EH (cell line): ENCODE data around the gene SEH1L.
"Not testable (repeated sequence)": the region's sequence is repeated elsewhere in the genome, so short reads cannot be mapped to it uniquely, and the experiment has no call there.

Source experiments
- DNase-seq: peaks from one replicate; pipeline ENCODE4 v3.0.0-alpha.2; 2015; ENCODE audit warnings: low read depth

Gene SEH1L, protein sequence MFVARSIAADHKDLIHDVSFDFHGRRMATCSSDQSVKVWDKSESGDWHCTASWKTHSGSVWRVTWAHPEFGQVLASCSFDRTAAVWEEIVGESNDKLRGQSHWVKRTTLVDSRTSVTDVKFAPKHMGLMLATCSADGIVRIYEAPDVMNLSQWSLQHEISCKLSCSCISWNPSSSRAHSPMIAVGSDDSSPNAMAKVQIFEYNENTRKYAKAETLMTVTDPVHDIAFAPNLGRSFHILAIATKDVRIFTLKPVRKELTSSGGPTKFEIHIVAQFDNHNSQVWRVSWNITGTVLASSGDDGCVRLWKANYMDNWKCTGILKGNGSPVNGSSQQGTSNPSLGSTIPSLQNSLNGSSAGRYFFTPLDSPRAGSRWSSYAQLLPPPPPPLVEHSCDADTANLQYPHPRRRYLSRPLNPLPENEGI

DNA sequence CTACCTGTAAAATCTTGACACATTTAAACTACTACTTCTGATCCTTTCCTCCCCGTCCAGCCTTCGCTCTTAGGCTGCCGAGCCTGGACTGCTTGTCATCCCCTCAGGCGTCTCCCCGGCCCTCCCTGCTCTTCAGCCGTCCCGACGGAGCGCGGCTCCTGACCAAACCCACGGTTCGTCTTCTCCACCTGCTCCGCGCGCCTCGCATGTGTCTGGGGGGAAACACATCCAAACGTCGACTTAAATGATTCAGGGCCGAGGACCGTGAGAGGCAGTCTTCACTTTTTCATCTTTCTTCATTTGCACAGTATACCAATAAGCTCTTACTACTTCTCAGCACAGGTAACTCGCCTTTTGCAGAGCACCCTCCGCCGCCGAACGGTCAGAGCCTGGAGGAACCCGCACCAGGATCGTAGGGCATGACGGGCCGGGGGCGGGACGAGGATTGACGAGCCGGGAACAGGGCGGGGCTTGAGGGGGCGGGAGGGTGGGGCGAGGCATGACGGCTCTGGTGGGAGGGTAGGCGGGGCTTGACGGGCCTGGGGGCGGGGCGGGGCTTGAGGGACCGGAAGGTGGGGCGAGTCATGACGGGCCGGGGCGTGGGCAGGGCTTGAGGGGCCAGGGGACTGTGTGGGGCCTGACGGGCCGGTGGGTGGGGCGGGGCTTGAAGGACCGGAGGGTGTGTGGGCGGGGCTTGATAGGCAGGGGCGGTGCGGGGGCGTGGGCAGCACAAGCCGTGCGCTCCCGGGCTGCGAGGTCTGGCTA is at the start of gene SEH1L:
Gene SEH1L, plus strand, starts transcription at position 727 of the 765 bp plus-strand sequence. CDS start 111 bp downstream, outside the sequence.
- peak; percentile 98 for DNase-seq

DNA sequence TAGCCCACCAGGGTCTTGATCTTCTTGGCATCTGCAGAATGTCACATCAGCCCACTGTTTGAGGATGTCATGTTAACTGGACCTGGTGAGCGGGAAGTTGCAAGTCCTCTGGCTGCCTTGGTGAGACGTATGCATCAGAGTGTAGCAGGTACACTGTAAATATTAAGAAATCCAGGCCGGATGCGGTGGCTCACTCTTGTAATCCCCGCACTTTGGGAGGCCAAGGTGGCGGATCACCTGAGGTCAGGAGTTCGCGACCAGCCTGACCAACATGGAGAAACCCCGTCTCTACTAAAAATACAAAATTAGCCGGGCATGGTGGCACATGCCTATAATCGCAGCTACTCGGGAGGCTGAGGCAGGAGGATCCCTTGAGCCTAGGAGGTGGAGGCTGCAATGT is 46.6 kb upstream of the SEH1L start:
- DNase-seq = not testable (repeated sequence)

DNA sequence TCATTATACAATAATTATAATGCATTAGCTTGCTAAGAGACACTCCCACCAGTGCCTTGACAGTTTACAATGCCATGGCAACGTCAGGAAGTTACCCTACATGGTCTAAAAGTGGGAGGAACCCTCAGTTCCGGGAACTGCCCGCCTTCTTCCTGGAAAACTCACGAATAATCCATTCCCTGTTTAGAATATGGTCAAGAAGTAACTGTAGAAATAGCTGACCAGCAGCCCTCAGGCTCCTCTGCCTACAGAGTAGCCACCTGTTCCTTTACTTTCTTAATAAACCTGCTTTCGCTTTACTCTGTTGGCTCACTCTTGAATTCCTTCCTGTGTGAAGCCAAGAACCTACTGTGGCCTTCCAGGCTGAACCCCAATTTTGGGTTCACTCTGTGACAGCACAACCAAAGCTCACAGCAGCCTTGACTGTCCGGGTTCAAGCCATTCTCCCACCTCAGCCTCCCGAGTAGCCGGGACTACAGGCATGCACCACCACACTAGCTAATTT is 43.7 kb upstream of the SEH1L start:
- peak; percentile 62 for DNase-seq

DNA sequence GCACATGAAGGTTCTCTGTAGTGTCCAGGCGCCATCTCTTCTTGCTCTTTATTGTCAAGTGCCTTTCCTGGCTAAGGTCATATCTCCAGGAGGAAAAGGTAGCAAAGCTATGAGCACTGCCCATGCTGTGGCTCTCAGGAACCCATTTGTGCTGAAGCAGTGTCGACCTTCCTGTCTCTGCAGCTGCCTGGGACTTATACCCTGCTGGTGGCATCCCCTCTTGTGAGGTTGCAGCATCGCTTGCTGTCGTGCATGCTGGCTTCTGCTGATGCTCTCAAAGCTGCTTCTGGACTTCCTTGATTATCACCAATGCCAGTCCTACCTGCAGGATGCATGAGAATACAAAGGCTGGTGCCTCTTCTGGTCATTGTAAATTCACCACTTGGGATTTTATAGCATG is 41.7 kb upstream of the SEH1L start:
- no peak for DNase-seq

DNA sequence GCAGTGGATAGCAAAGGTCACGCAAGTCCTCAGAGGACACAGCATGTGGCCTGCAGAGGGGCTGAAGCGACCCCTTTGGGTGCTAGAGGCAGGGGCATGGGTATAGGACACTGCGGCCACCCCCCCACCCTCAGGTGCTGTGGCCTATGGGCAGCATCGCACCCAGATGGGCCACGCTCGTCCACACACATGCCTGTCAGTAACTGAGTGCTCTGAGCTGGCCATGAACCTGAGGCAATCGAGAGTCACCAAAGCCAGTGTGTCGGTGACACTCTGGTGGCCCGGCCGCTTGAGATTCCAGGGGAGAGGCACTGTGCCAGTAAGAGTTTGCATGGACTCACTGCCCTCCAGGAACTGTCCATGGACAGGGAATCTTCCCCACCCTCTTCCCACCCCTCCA is 41.0 kb upstream of the SEH1L start:
- peak; percentile 12 for DNase-seq

DNA sequence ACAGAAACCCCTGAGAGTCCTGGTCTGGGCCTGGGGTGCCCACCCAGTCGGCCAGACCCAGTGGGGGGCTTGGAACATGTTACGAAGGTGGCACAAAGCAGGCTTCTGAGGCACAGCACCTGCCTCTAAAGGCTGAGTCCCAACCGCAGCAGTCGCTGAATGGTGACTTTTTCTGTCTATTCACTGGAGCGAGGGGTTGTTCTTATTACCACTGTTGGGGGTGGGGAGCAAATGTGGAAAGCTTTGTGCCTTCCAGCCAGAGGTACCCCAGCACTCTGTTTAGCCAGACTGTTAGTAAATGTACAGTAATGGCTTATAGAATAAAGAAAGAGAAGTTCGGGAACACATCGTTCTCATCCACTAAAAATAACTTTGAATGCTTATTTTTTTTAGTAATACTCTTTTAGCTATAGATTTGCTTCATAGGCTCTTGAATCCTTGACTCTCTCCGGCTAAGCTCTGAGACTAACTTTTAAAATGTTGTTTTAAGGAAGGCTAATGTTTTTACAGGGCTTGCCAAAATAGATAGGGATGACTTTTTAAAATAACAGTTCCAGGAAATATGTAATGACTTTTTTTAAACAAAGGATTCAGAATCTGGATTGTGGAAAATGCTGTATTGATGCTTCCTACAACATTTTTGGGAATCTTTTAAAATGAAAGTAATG is 40.4 kb upstream of the SEH1L start:
- DNase-seq = peak; percentile 88

DNA sequence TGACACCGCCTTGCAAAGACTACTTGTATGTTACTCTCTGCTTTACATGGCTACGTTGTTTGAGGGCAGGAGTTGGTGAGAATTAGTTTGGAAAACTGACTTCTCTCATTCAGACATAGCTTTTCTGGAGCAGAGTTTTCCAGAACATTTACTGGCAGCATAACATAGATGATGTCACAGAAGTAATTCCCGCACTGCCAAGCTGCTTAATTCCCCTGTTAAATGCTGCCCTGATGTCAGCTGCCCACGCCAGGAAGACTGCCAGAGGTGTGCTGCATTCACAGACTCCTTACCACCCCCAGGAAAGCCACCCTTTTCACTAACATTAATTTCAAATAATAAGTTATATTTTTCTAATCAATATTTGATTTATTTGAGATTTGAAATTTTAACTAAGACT is 39.1 kb upstream of the SEH1L start:
- peak; percentile 11 for DNase-seq

DNA sequence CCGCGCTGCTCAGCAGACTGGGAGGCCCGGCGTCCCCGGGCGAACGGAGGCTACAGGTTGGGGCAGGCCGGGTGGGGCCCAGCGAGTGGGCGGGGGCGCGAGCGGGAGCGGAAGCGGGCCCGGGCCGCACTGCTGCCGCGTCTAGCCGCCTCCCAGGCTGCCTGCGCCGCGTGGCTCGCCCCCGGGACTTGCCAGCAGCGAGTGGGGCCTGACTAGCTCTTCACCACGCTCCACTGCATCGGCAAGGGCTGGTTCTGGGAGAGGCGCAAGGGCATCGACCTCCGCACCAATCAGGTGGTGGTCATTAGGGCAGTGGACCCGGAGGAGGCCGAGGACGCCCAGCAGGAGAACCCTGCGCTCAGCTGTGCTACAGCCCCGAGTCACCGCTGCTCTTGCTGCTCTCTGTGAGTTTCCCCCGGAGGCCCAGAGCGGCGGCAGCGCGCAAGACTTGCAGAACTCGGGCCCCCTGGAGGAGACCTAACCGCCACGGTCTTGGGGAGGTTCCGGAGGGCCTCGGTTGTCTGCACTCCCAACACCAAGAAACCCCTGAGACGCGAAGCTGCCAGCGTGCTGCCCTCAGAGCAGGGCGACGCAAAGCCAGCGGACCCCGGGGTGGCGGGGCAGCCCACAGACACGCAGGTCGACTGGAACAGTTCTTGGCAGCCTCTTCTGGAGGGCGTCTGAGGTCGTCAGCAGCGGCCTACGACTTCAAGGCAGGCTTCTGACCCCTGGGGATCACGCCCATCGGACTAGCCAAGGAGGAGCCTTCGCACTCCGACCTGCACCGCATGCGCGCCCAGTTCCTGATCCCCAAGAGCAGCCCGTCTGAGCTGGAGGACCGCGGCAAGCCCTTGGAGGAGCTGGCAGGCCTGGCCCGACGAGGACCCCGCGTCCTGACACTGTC is 36.5 kb upstream of the SEH1L start:
- no peak for DNase-seq

DNA sequence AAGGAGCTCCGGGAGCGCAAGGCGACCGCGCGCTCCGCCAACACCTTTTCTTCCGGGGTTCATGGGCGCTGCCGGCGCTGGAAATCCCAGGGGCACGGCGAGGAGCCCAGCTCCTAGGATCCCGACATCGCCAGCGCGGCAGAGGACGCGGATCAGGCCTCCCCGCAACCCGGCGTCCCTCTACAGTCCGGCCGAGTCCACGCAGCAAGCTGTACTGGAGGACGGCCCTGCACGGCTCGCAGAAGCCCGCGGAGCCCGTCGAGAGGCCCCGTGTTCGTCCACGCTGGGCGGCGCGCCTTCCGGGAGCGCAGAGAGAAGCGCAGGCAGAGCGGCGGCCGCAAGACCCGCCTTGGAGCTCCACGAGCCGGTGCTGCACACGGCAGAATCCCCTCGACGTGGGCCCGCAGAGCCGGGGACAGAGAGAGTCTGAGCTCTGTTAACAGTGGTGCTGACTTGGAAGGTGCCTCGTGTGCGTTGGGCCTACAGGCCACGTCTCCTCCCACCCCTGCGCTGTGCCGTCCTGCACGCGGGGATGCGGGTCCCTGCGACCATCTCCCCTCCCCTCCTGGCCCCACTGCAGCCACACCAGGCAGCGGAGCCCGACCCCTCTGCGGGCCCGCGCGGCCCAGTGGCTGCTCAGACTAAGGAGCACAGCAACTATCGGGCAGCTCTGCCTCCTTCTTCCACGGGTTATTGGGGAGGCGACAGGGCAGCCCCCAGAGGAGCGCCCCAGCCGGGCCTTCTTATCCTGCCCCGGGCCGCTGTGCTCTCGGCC is 35.7 kb upstream of the SEH1L start:
- DNase-seq = no peak

DNA sequence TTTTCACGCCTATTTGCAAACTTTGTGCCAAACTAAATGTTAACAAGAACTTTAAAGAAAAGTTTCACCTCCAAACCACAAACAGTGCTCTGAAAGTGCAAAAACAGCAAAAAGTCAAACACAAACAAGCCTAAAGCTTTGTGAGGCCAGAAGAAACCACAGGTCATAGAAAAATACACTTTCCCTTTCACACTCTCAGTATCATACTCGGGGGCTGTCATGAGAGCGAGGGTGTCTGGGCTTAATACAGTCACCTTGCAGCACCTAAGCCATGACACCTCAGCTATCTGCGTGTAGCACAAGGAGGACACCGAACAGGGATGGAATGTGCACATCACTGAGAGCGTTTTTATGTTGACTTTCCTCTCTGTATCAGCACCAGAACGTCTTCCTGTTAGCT is 26.6 kb upstream of the SEH1L start:
- DNase-seq = no peak

DNA sequence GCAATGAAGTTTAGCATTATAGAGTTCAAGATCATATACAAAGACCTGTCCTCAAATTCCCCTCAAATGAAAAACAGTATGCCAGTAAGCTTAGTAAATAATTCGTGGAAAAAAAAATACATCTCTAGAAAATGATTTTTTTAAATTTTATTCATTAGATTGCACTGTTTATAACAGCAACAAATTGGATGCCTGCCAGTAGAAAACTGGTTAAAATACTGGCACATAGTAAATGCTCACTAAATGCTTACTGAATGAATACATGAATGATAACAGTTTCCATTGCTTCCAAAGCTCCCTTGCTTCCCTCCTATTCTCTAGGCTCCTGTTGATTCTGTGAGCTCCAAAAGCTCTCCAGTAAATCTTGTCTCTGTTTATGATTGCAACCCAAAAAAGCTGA is 25.5 kb upstream of the SEH1L start:
- DNase-seq = no peak

DNA sequence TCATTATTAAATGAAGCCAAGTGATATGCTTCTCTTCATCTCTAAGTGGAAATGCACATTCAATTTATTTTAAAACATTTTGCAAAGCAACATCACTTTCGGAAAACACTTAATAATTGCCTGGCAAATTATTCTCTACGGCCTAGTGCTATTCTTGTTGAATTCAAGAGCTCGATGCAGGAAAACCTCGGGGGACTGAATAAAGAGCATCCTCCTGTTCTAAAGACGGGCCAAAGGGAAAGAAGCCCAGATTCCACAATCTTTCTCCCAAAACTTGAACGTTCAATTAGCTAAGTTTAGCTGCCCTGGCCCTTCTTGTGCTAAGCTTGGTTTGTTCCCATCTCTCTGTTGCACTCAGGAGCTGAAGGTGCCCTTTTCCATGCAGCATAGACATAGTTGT is 23.2 kb upstream of the SEH1L start:
- DNase-seq = no peak

DNA sequence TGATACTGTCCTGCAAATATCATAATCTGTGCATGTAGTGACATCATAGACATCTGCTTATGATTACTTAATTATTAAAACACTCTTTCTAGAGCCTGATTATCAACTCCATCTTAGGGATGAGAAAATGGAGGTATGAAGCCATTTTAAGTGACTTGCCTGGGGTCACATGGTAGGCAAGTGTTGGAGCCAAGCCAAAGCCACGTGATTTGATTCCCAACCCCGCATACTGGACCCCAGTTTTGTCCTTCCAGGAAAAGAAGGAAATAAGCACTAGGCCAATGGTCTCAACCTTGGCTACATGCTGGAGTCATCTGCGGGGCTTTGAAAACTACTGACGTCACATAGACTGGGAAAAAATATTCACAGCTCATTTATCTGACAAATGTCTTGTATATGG is 19.6 kb upstream of the SEH1L start:
- DNase-seq = no peak

DNA sequence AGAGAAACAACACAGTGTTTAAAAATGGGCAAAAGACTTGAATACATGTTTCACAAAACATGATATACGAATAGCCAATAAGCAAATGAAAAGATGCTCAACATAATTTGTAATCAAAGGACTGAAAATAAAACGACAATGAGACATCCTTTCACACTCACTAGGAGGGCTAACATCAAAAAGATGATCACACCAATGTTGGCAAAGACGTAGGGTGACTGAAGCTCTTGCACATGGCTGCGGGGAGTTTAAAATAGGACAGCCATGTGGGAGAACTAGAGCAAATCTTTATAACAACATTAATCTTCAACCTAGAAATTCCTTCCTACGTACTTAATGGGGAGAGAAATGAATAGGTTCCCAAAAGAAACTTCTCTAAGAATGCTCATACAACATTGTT is 19.2 kb upstream of the SEH1L start:
- DNase-seq = no peak

DNA sequence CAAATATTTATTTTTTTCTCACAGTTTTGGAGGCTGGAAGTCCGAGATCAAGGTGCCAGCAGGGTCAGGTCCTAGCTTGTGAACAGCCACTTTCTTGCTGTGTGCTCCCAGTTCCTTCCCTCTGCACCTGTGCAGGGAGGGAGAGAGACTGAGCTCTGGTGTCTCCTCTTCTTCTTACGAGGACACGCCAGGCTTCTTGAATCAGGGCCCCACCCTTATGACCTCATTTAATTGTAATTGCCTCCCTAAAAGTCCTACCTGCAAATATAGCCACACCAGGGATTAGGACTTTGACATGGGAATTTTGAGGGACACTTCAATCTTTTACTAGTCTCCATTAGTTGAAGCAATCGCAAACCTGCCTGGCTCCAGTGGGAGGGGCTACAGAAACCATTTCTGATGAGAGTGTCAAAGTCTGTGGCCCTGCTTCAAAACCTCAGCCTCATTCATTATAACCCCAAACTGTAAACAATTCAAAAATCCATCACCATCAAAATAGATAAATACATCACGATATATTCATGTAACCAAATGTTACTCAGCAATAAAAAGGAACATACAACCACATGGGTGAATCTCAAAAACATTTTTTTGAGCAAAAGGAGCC is 18.2 kb upstream of the SEH1L start:
- no peak for DNase-seq

DNA sequence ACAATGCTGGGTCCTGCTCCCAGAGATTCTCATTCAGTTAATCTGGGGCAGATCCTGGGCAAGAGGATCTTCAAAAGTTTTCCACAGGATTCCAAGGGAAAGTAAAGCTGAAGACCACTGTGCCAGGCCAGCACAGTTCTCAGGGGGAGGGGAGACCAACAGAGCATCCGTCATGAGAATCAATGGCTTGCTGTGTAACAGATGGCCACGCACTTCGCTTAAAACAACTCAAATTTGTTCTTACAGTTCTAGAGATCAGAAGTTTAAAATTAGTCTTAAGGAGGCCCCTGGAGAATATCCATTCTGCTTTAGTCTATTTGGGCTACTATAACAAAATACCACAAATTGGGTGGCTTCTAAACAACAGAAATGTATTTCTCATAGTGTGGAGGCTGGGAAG is 17.4 kb upstream of the SEH1L start:
- no peak for DNase-seq

DNA sequence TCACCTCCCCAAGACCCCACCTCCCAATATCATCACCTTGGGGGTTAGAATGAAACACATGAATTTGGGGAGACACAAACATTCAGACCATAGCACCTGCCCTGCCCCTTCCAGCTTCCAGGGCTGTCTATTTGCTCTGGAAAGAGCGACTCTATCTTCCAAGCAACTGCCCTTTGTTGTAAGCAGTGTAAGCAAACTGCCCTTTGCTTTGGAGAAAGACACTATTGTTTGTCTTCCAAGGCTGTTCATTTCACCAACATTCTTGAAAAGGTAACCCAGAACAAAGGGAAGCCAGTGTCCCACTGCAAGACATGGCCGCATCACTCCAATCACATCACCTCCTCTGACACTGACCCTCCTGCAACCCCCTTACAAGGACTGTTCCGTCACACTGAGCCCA is 16.9 kb upstream of the SEH1L start:
- no peak for DNase-seq

DNA sequence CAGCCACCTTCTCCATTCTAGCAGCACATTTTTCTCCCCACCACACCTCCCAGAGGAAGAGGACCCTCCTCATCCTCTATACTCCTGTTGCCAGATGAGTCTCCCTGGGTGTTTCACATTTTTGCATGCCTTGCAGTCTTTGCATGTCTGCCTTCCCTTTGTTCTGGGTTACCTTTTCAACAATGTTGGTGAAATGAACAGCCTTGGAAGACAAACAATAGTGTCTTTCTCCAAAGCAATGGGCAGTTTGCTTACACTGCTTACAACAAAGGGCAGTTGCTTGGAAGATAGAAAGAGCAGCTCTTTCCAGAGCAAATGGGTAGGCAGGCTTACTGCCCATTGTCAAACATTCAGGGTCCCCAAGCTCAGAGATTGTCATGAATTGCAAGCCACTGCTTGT is 14.5 kb upstream of the SEH1L start:
- DNase-seq = no peak

DNA sequence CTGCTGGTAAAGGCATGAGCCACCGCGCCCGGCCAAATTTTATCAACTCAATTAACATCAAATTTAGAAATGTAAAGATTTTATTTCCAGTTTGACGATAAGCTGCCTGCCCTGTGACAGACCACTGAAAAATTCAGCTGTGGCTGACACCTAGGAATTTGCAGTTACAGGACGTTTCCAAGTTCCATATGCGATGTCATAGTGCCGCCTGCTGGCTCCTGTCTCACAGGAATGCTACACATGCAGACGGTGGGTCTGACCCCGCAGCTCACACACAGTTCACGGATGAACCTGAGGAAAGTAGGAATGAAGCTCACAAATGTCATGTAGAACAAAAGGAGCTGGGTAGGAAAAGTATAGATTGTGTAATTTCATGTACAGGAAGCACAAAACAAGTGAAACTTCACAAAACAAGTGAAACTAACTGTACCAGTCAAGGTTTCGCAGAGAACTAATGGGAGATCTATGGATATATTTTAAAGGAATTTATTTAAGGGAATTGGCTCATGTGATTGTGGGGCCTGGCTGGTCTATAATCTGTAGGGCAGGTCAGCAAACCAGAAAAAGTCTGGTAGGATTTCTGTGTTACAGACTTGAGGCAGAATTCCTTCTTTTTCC is 13.2 kb upstream of the SEH1L start:
- peak; percentile 88 for DNase-seq

DNA sequence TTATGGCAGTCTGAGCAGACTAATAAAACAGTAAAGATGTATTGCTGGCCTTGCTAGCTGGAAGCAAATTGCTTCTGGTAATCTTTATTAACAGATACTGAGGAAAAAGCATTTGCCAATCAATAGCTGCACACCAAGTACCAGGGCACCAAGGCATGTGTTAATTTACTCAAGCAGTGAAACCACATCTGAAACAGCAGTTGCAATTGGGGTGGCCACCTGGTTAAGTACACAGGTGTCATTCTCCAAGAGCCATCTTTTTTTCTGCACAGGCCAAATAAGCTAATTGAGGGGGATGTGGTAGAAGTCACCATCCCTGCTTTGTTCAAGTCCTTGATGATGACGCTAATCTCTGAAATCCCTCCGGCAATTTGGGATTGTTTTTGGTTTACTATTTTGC is 8.6 kb upstream of the SEH1L start:
- no peak for DNase-seq
